OCI-LY1 (cell line): ENCODE data around the gene CREB1.

Experiments used
- CTCF ChIP-seq: fragments of 200-600 bp; sonication (generic), shearing (Covaris generic); IDR thresholded peaks from 2 replicates; pipeline ENCODE4 v1.5.1; 2017; ENCODE audit warnings: mild to moderate bottlenecking, antibody characterized with exemption, low read length, moderate library complexity, mixed read lengths
- EZH2 ChIP-seq: fragments of 200-600 bp; sonication (generic), shearing (Covaris generic); IDR thresholded peaks from 2 replicates; pipeline ENCODE4 v1.8.0; 2017; ENCODE audit warnings: borderline replicate concordance, mixed run types, mild to moderate bottlenecking, antibody characterized with exemption, low read length, moderate library complexity, mixed read lengths

GRCh38 chr2:207625014-207625907, 95.5 kb downstream of the CREB1 start, which contains the start of gene METTL21A:
- TF ChIP-seq CTCF (no peak; the same call in 1 of the 2 replicates), EZH2 (no peak)
